GM12878 (cell line): ENCODE results near the gene ABCA2. TPM values are rescaled to one million over a fixed set of nuclear protein-coding genes. Genes with fewer than 3 reads are reported as not detected.

ENCODE experiments used
- BHLHE40 ChIP-seq, 2 experiments: fragments of 450-650 bp in 1 of 2; IDR thresholded peaks; 2 replicates each; pipeline ENCODE4 v1.6.1; 2011 to 2017; ENCODE audit warnings: low read depth in 2 of 2, borderline replicate concordance in 1 of 2, improper control_type of control experiment in 1 of 2, low read length in 1 of 2, mild to moderate bottlenecking in 1 of 2
- DPF2 ChIP-seq: fragments of 450-650 bp; IDR thresholded peaks from 2 replicates; pipeline ENCODE4 v1.6.1; 2017; ENCODE audit warnings: mild to moderate bottlenecking
- EGR1 ChIP-seq, 2 experiments: IDR thresholded peaks; 1 replicate in 1 of 2; 2 replicates in 1 of 2; pipeline ENCODE4 v1.6.1; 2011 to 2012; ENCODE audit warnings: low read depth in 2 of 2, low read length in 2 of 2, borderline replicate concordance in 1 of 2, mild to moderate bottlenecking in 1 of 2, moderate library complexity in 1 of 2
- MTA2 ChIP-seq: fragments of 450-650 bp; IDR thresholded peaks from 2 replicates; pipeline ENCODE4 v1.6.1; 2016; ENCODE audit warnings: low read depth, mild to moderate bottlenecking, moderate library complexity
- POLR2AphosphoS5 ChIP-seq: IDR thresholded peaks from 2 replicates; pipeline ENCODE4 v1.6.1; 2011; ENCODE audit warnings: mild to moderate bottlenecking, low read length, inconsistent platforms
- RUNX3 ChIP-seq: IDR thresholded peaks from 2 replicates; pipeline ENCODE4 v1.6.1; 2012; ENCODE audit warnings: low read length, inconsistent platforms
- ZNF217 ChIP-seq: fragments of 450-650 bp; IDR thresholded peaks from 2 replicates; pipeline ENCODE4 v1.6.1; 2017; ENCODE audit warnings: antibody characterized with exemption, mild to moderate bottlenecking
- ZNF622 ChIP-seq: fragments of 450-650 bp; IDR thresholded peaks from 2 replicates; pipeline ENCODE4 v1.6.1; 2017; ENCODE audit warnings: mild to moderate bottlenecking, inconsistent platforms
- polyA plus RNA-seq, 11 experiments: library from polyadenylated mRNA; depleted of rRNA in 4 of 11; unstranded in 6 of 11; stranded (reverse) in 5 of 11; fragments of >200 nt; fragmentation: Nextera tagmentation in 4 of 11; fragmentation: Illumina TruSeq in 1 of 11; extraction: Ambion mirVana in 4 of 11; extraction: Trizol in 1 of 11; gene quantifications; 1 replicate in 1 of 11; 2 replicates in 10 of 11; pipeline versions ENCODE4 v1.2.1 to v1.2.3, GENCODE V29; 2011 to 2016; ENCODE audit warnings: inconsistent platforms in 2 of 11, missing spikeins in 2 of 11, low read depth in 1 of 11
- total RNA-seq, 4 experiments: library from RNA; depleted of rRNA in 3 of 4; stranded (reverse); fragments of >200 nt in 3 of 4; fragmentation: Illumina TruSeq in 1 of 4; extraction: Trizol in 1 of 4; gene quantifications; 2 replicates each; pipeline versions ENCODE4 v1.2.1 to v1.2.3, GENCODE V29; 2013 to 2021
- TF ChIP-seq, protein P1 (sequence below): fragments of 450-650 bp; IDR thresholded peaks from 2 replicates; pipeline ENCODE4 v1.6.1; 2016; ENCODE audit warnings: mild to moderate bottlenecking
- TF ChIP-seq, protein P2 (sequence below): fragments of 450-650 bp; IDR thresholded peaks from 2 replicates; pipeline ENCODE4 v1.6.1; 2018; ENCODE audit warnings: borderline replicate concordance, mild to moderate bottlenecking; ENCODE audit not compliant: partially characterized antibody

Gene ABCA2
- total and polyA plus RNA-seq, 10 of the 15 experiments (the other 5 are each of a cell fraction or from before 2014, with no cell fraction given): 0.13 to 2.6 (median 0.71) TPM; not detected in 2

DNA sequence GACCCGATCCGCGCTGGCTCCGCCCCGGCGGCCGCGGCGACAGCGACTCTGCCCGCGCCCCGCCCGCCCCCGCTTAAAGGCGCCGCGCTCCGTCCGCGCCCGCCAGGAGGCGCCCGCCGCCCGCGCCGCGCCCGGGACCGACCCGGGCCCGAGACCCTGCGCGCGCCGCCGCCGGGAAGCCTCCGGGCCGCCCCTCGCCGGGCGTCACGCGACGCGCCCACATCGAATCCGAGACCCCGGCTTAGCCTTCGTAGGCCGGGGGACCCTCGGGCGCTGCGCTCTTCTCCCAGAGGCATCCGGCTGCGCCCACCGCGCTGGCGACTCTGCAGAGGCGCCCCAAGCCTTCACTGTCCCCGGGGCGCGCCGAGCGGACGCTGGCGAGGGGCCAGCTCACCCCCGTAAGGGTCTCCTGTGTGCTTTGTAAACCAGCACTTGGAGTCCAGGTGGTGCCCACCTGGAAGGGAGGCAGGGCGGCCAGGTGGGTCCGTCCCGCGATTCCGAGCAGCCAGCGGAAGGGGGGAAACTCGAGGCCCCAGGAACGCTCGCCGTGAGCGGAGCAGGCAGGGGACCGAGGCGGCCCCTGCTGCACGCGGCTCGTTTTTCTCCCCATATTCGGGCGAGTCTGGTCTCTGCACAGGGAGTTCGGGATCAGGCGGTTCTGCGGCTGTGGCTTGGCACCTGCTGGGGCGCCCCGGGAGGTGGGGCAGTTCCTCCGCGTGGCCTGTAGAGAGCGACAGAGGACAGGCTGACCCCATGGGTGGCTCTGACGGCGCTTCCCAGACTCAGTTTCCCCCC, 423 bp upstream of the ABCA2 start (continued):
- peak; percentile 0 to 68; a peak in 1 of 4 replicates for TF ChIP-seq BHLHE40 (IDR thresholded peaks at IDR 0.05; ENCODE audit: borderline replicate concordance in 1 of 2, low read depth in 2 of 2, low read length in 1 of 2)
- 0 out of 2 replicates have a peak, but pooled peaks have one; percentile 25 for TF ChIP-seq DPF2
- TF ChIP-seq ZNF217: no peak
- TF ChIP-seq POLR2AphosphoS5: no peak
- peak in 1 of 2 experiments; percentile 96; a peak in 2 of 3 replicates for TF ChIP-seq EGR1 (IDR thresholded peaks at IDR 0.05; ENCODE audit: borderline replicate concordance in 1 of 2, low read depth in 2 of 2, low read length in 2 of 2)
- TF ChIP-seq ZNF622: no peak
- TF ChIP-seq, protein P1, sequence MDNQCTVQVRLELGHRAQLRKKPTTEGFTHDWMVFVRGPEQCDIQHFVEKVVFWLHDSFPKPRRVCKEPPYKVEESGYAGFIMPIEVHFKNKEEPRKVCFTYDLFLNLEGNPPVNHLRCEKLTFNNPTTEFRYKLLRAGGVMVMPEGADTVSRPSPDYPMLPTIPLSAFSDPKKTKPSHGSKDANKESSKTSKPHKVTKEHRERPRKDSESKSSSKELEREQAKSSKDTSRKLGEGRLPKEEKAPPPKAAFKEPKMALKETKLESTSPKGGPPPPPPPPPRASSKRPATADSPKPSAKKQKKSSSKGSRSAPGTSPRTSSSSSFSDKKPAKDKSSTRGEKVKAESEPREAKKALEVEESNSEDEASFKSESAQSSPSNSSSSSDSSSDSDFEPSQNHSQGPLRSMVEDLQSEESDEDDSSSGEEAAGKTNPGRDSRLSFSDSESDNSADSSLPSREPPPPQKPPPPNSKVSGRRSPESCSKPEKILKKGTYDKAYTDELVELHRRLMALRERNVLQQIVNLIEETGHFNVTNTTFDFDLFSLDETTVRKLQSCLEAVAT: no peak
- TF ChIP-seq, protein P2, sequence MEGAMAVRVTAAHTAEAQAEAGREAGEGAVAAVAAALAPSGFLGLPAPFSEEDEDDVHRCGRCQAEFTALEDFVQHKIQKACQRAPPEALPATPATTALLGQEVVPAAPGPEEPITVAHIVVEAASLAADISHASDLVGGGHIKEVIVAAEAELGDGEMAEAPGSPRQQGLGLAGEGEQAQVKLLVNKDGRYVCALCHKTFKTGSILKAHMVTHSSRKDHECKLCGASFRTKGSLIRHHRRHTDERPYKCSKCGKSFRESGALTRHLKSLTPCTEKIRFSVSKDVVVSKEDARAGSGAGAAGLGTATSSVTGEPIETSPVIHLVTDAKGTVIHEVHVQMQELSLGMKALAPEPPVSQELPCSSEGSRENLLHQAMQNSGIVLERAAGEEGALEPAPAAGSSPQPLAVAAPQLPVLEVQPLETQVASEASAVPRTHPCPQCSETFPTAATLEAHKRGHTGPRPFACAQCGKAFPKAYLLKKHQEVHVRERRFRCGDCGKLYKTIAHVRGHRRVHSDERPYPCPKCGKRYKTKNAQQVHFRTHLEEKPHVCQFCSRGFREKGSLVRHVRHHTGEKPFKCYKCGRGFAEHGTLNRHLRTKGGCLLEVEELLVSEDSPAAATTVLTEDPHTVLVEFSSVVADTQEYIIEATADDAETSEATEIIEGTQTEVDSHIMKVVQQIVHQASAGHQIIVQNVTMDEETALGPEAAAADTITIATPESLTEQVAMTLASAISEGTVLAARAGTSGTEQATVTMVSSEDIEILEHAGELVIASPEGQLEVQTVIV: no peak
- TF ChIP-seq MTA2: no peak
- 0 out of 2 replicates have a peak, but pooled peaks have one; percentile 3 for TF ChIP-seq RUNX3
- TF ChIP-seq, all 136 proteins: peak for 9
